ENCODE data around the gene MARCO.

GRCh38 chr2:119029297-119029696 lies 87.3 kb downstream of the MARCO start:
- TF ChIP-seq CTCF (IDR thresholded peaks at IDR 0.05), result no peak
- no peak for TF ChIP-seq POLR2A (IDR thresholded peaks at IDR 0.05)
